COLO668 (cell line): ENCODE data around the gene B3GAT3.
A peak's percentile ranks its signal among the peaks of the same experiment; 100 is the strongest.
"Not testable (repeated sequence)": the region's sequence is repeated elsewhere in the genome, so short reads cannot be mapped to it uniquely, and the experiment has no call there.

ENCODE experiments used
- DNase-seq: peaks from one replicate; lab custom pipeline; 2025; ENCODE audit not compliant: unreplicated experiment; lab: John Stamatoyannopoulos, UW

The B3GAT3 gene

DNA sequence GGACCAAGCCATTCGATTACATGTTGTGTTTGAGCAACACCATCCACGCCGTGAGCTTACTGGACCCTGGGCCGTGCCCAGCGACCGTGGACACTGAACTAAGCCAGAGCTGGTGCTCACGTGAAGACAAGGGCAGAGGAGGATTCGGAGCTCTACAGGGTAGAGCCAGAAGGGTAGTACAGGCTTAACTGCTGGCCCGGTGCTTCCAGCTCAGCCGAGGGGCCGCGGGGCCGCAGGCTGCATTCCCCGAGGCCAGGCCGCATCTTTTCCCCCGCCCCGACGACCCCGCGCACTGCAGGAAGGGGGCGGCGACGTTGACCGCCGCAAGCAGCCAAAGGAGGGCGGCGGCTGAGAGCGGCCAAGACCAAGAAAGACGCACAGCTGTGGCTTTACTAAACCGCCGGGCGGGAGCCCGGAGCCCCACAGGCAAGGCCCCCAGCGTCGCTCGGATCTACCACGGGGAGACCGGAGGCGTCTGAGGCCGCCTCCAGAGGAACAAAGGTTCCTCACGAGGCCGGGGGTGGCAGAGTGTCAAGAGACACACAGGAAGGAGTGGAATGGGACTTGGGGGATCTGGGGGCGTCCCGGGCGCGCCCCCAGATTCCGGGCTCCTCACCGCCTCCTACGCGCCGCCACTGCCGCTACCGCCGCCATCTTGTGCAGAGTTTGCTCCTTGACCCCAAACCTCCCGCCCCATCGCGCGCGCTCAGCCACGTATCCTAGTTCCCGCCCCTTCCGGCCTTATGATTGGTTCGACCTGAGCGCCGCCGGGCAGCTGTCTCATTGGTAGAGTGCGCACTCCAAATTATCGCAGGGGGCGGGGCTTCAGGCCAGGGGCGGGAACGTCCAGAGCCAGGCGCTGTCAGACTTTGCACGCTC is 24.4 kb upstream of the B3GAT3 start, which contains the start of gene GANAB:
Gene GANAB, minus strand, starts transcription at position 668 of the 879 bp plus-strand sequence. Its CDS starts 14 bp downstream, at position 654.
- DNase-seq, result peak; percentile 99

DNA sequence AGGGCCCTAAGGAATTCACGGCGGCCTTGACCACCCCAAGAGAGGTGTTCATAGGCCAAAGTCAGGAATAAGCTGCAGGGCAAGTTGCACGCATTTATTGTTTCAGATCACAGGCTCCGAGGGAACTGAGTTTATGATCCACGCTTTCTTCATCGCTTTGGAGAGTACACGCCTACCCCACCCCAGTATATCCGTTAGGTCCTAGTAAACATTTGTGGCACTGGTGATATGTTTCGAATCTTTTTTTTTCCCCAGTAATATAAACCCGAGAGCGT is 23.8 kb upstream of the B3GAT3 start:
- no peak for DNase-seq

DNA sequence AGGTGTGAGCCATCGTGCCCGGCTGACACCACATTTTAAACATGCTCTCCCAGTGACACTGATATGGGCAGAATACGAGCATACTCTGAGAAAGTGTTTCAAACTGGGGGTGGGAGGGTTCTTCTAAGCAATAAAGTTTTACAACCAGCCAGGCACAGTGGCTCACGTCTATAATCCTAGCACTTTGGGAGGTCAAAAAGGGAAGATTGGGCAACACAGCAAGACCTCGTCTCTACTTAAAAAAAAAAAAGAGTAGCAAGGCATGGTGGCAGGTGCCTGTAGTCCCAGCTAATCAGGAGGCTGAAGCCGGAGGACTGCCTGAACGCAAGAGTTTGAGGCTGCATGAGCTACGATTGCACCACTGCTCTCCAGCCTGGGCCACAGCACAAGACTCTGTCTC is 22.4 kb upstream of the B3GAT3 start:
- no peak for DNase-seq

DNA sequence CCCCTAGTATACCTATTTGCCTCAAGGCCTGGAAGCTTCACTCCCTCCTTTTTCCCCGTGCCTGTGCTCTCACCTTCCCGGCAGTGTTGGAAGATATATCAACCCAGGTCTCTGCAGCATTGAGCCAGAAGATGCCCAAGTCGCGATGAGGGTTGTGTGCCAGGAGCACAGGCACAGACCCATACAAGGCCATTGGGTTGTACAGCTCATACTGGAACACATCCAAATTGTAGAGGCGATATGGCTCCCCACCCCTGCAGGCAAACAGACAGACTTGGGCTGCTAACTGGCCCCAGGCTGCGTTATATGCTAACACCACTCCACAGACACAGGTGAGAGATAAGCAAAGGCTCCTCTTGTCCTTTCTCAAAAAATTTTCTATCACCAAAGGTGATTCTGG is 10.7 kb upstream of the B3GAT3 start:
- DNase-seq, result no peak

DNA sequence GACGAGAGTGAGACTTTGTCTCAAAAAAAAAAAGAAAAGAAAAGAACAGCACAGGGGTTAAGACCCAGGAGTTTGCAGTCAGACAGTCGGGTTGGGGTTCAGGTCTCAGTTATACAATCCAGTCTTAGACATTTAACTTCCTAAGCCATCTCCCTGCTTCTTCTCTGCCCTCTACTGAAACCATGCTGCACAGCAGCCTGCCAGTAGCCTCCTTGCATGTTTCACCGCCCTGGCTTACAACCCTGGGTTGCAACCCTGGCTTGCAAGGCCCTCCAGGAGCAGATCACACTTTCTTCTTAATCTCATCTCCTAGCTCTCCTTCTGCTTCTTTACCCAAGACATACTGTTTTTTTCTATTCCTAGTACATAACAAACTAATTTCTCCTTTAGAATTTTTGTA is 5.9 kb upstream of the B3GAT3 start:
- DNase-seq, result no peak

DNA sequence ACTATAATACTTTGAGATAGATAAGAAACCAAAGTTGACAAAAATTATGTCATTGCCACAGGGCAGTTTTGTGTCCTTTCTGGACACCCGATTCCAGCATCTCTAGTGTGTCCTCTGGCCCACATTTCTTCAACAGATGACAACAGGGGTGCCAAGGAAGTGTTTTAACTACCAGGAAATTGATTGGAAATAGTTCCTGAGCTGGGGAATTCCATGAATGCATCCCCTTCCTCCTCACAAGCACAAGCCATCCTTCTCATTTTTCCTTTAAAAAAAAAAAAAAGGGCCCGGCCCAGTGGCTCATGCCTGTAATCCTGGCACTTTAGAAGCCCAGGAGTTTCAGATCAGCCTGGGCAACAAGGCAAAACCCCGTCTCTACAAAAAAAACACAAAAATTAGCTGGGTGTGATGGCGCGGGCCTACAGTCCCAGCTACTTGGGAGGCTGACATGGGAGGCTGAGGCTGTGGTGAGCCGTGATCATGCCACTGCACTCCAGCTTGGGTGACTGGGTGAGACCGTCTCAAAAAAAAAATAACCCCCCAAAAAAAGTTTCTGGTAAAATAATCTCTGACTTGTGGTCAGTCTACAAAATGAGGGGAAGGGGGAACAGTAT is 797 bp upstream of the B3GAT3 start:
- no peak for DNase-seq

DNA sequence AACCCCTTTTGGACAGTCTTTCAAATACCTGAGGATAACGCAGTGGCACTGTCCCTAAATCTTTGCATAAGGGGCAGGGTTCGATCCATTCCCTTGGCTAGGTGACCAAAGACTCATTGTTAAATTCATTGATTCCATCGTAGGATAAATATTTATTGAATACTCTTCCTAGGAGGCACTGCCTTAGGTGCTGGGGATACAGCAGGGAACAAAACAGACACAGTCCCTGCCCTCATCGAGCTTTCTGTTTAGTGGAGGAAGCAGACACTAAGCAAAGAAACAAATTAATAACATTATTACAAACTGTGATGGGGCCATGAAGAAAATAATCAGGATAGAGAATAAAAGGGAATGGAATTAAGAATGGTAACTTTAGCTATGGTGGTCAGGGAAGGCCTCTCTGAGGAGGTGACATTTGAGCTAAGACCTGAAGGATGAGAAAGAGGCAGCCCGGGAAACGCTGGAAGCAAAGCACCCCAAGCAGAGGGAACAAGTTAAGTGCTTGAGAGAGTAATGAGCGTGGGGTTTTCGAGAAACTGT is 689 bp downstream of the B3GAT3 start:
- no peak for DNase-seq

DNA sequence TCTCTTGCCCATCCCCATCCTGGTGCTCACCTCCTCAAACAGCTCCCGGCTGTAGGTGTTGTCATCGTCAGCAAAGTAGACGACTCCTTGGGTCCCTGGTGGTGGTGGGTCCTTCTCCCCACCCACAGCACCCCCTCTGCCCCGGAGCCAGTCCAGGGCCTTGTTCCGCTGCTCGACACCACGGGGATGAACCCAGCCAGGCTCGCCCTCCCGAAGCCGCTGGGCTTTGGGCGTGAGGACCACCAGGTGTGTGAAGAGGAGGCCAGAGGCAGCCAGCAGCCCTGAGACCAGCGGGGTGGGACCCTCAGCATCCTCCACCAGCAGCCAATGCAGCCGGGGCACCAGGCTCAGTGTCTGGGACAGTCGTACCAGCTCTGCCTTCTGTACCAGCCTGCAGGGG is 4.8 kb downstream of the B3GAT3 start:
- not testable (repeated sequence) for DNase-seq

DNA sequence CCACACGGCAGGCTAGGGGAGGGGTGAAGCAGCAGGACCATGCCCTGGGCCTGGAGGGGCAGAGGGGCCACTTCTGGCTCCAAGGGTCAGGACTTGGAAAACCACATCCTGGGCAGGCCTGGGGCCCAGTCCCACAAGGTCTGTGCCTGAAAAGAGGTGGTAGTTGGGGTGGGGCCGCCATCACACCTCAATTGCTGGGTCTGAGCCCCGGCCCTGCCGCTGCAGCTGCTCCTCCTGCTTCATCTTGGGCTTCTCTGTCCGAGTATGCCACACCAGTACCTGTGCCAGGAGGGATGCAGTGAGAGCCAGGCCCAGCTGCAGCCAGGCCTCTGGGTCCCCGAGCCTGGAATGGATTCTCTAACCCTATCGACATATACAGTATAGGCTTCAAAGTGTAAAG is 6.3 kb downstream of the B3GAT3 start:
- DNase-seq, result no peak

DNA sequence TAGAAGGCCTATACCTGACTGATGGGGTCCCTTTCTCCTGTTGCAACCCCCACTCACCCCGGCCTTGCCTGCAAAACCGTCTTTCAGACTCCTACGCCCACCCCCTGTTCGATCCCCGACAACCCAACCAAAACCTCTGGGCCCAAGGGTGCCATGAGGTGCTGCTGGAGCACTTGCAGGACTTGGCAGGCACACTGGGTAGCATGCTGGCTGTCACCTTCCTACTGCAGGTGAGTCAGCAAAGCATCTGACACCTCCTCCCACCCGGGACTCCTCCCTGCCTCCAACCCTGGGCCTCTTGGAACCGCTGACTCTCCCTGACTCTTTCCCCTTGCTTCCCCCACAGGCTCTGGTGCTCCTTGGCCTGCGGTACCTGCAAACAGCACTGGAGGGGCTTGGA is 7.5 kb downstream of the B3GAT3 start:
- DNase-seq, result peak; percentile 28

DNA sequence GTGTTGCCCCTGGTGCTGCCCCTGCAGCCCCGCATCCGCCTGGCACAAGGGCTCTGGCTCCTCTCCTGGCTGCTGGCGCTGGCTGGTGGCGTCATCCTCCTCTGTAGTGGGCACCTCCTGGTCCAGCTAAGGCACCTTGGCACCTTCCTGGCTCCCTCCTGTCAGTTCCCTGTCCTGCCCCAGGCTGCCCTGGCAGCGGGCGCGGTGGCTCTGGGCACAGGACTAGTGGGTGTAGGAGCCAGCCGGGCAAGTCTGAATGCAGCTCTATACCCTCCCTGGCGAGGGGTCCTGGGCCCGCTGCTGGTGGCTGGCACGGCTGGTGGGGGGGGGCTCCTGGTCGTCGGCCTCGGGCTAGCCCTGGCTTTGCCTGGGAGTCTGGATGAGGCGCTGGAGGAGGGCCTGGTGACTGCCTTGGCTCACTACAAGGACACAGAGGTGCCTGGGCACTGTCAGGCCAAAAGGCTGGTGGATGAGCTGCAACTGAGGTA is 8.5 kb downstream of the B3GAT3 start:
- DNase-seq, result no peak

DNA sequence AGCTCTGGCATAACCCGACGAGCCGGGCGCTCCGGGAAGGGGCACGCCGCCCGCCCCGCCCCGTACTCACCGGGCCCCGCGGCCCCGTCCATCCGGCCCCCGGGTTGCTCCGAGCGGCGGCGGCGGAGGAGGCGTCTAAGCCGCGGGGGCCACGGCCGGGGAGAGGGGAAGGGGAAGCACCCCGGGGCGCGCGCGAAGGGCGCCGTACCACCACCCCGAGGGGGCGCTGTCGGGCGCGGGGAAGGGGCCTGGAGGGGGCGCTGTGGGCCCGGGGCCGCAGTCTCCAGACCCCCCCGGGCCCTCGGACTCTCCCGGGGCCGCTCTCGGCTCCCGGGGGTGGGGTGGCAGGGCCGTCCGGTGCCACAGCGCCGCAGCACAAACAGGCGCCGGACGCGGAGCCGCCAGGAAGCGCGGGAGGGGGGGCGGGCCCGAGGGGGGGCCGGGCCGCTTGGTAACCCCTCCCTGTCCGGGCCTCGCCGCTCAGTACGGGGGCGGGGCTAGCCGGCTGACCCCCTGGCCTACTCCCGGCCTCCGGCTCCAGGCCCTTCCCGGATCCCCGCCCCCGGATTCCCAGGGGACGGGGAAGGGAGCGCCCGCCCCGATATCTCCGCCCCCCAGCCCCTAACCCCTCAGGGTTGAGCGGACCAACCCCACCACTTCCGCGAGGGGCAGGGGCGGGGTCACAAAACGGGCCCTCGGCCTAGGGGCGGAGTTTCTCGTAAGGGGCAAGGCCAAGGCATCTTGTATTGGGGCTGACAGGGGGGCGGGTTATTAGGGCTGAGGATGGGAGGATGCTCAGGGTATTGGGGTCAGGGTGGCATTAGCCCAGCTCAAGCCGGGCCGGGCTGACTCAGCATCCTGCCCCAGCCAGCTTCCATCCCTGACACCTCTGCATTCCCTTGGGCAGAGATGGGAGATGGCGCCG is 9.2 kb downstream of the B3GAT3 start, which contains the start of the genes EML3 and ROM1:
Gene EML3, minus strand, starts transcription at position 410 of the 925 bp plus-strand sequence. Its CDS starts 318 bp downstream, at position 92.
Gene ROM1, plus strand, starts transcription at position 892 of the 925 bp plus-strand sequence. Its CDS starts 25 bp downstream, at position 917.
- peak; percentile 86 for DNase-seq

DNA sequence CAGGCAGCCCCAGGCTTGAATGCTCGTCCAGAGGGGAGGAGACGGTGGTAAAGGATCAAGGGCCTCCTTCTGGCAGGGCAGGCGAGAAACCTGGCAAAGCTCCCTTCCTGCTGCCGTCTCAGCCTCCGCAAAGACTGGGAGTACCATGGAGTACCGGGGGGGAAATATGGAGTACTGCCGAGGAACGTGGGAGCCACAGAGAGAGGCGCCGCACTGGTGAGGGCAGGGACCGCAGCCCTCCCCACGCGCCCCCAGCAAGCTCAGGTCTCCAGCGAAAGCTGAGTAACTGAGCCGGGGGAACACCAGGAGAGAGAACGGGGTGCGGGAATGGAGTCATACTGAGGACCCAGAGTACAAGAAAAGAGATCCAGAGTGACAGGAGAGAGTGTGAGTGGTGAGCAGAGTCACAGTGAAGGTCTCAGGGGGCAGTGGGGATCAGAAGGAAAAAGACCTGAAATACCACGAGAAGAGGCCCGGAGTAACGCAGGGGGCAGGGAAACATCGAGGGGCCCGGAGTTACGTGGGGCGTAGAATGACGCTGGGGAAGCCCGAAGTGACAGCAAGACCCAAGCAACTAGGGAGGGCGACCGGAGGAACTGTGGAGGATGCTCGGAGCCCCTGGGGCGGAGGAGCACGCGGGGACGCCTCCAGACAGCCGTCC is 10.0 kb downstream of the B3GAT3 start:
- DNase-seq, result peak; percentile 47

DNA sequence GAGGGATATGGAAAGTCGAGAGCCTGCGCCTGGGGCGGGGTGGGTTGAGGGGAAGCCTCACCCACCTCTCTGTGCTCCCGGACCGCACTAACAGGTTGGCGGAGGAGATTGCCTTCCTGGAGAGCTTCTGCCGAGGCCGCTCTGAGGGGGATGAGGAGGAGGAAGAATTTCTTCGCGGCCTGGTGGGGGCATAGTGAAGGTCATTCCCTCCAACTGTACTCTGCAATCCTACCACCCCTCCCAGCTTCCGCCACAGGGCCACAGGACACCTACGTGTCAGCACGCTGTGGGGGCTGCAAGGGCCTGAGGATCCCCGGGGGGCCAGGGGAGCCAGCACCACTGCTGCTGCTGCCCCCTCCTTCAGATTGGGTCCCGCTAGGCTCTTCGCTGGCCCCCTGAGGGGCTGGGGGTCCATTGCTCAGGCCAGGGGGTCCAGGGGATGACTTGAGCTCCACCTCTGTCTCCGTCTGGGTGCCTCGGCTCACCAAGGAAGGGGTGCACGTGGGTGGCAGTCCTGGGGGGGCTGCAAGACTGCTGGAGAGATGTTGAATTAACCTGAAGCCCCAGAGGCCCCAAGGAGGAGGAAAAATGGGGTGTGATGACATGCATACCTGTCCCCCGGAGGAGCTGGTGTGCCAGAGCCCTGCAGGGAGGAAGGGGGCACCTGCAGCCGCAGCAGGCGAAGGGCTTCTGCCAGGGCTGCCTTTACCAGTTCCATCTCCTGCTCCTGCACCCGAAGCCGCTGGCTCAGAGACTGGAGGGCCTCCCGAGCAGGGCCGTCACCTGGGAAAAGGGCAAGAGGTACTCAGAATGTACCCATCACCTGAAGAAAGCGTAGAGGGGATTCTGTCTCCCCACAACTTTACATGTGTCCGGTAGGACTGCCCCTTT is 10.7 kb downstream of the B3GAT3 start:
- DNase-seq, result no peak

DNA sequence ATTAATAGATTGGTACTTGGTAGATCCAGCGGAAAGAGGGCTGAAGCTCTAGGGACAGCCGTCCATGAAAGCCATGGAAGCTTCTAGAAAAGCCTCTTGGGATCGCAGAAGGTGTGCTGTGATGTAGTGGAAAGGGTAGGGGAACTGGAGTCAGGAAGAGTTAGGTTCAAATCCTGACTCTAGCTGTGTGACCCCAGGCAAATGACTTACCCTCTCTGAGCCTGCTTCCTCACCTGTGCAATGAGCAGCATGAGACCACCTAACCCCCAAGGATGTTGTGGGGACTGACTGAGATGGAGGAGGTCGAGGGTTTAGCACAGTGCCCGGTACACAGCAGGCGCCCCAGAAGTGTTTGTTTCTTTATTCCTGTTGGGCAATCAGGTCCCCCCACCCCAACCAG is 11.4 kb downstream of the B3GAT3 start:
- no peak for DNase-seq

DNA sequence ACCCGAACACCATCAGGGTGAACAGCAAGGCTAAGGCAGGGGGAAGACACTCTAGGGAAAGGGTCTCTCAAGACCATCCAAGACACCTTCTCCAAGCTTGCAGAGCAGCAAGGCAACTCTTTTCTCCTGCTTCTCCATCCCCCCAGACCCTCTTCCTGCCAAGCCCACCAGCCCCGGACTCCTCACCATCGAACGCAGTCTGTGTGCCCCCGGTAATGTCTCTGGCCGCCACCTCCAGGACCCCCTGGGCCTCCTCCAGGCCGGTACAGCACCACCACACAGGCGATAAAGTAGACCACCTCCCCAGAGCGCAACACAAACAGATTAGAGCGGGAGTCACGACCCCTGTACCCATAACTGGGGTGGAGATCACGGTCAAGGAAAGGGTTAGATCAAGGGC is 13.0 kb downstream of the B3GAT3 start:
- DNase-seq, result no peak

DNA sequence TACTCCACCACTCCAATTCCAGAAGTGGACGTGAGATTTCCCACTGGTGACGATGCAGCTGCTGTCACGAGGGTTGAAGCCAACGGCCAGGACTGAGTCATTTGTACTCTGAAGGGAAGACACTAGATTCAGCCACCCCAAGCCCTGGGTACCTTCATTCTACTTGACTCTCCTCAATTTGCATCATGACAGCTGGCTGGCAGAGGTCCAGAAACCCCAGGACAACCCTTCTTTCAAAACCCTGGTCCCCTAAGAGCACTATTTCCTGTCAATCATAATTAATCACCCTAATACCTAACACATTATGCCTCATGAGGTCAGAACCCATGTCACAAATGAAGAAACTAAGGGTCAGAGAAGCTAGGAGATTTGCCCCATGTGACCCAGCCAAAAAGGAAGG is 14.1 kb downstream of the B3GAT3 start:
- DNase-seq, result no peak

DNA sequence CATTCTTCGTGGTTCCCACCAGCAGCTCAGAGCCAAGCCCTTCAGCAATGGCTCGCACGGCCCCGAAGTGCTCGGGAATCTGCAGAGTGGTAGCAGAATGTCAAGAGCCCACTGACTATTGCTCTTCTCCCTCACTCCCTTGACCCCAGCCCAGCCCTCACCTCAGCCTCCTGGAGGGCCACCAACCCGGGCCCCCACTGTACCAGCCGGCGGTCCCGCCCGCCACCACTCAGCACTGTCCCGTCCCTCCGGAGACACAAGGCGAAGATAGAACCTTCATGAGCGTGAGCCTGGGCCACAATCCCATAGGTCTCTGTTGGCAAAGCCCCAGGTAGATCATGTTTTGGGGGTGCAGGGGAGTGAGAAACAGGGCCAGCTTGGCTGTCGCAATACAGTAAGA is 15.9 kb downstream of the B3GAT3 start:
- DNase-seq, result no peak

DNA sequence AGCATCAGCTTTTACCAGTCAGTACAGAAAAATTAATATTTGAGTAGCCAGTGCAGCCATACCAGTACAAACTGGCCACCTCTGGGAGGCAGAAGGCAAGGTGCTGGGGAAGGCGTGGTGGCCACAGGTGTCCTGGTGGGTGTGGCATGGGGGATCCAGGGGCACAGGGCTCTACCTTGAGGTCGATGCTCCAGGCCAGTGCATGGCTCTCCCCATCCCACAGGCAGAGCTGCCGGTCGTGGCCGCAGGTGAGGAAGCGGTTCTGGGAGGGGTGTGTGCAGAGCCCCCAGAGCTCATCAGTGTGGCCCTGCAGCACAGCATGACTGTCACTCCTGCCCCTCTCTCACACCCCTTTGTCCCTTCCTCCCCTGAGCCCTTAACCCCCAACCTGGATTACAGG is 16.3 kb downstream of the B3GAT3 start:
- DNase-seq, result no peak
